Testis (tissue), 3 donors: ENCODE data around the gene LSM11. TPM values are rescaled to one million over a fixed set of nuclear protein-coding genes. Genes with fewer than 3 reads are reported as not detected.

Source experiments
- DNase-seq: peaks from one replicate; pipeline ENCODE4 v3.0.0-alpha.2; 2019
- H3K27ac ChIP-seq, 2 donors: fragments of 200-600 bp; sonication (generic); one replicate each; pipeline ENCODE4 v1.5.1; 2019
- H3K27me3 ChIP-seq: fragments of 200-600 bp; sonication (generic); one replicate; pipeline ENCODE4 v1.5.1; 2019
- H3K36me3 ChIP-seq: fragments of 200-600 bp; sonication (generic); one replicate; pipeline ENCODE4 v1.5.1; 2017; ENCODE audit warnings: low read depth; ENCODE audit errors: missing control alignments
- H3K4me1 ChIP-seq: fragments of 200-600 bp; sonication (generic); one replicate; pipeline ENCODE4 v1.5.1; 2019
- H3K4me3 ChIP-seq, 2 donors: fragments of 200-600 bp; sonication (generic); one replicate each; pipeline ENCODE4 v1.5.1; 2017 to 2019
- H3K9me3 ChIP-seq: fragments of 200-600 bp; sonication (generic); one replicate; pipeline ENCODE4 v1.5.1; 2017
- CTCF ChIP-seq, 3 experiments: fragments of 450-650 bp in 2 of 3; fragments of 200-600 bp in 1 of 3; sonication (generic) in 1 of 3; IDR thresholded peaks; one replicate each; pipeline ENCODE4 v1.5.1; 2016 to 2019; ENCODE audit warnings: antibody characterized with exemption in 3 of 3, mild to moderate bottlenecking in 2 of 3, moderate library complexity in 1 of 3
- POLR2A ChIP-seq: fragments of 450-650 bp; IDR thresholded peaks from one replicate; pipeline ENCODE4 v1.6.1; 2017; ENCODE audit warnings: antibody characterized with exemption, mild to moderate bottlenecking, moderate library complexity
- WGBS, 2 donors: methylation state at CpG; one replicate each; pipeline ENCODE4 v1.1.5; 2018; 5-methylcytosine and 5-hydroxymethylcytosine counted together
- intact Hi-C: fragments of 100-400 bp; cut with DNase I; formaldehyde crosslinking; loops from one replicate; pipeline ENCODE4 v1.15.1; 2023; ENCODE audit warnings: low total_unique reads
- polyA plus RNA-seq: library from polyadenylated mRNA; stranded (reverse); fragments of 350-450 nt; fragmentation: Illumina TruSeq; extraction: RNeasy Lipid Tissue Mini Kit (QIAGEN cat#74804); gene quantifications from one replicate; pipeline ENCODE4 v1.2.3, GENCODE V29; 2014; ENCODE audit warnings: low read depth, low replicate concordance; ENCODE audit not compliant: insufficient read depth
- total RNA-seq, 2 donors: library from RNA; depleted of rRNA; stranded (reverse); fragments of >200 nt; gene quantifications; one replicate each; pipeline ENCODE4 v1.2.3, GENCODE V29; 2016

Gene LSM11
- total and polyA plus RNA-seq, 3 donors from 2014 or later: 7.7 to 9.8 (median 9.5) TPM

DNA sequence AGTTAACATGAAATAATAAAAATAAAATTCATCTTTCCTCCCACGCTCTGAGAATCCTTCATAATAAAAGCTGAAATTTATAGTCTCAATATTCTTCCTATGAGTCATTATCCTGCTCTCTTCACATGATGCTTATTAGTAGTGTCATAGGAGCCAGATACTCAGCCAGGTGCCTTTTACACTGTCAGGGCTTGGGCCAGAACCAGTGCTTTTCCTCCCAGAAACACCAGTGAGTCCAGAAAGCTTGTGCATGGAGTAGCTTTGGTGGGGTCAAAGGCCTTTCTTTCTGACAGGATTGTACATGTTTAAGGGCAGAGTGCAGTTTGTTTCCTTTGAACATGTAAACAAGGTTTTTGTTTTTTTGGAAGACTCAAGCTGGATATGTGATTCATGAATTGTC is 6.8 kb downstream of the LSM11 start:
- intact Hi-C loops: no loop called here
- Histone ChIP-seq H3K36me3 (no peaks in the 10 kb centered on the region), H3K27me3 (no peaks in the 10 kb centered on the region), H3K4me1 (peaks cover 1% of the 10 kb centered on the region), H3K27ac (no peak overlapping the region), H3K4me3 (no peak overlapping the region), H3K9me3 (no peaks in the 10 kb centered on the region)
- no peak for TF ChIP-seq CTCF (IDR thresholded peaks at IDR 0.05)
- no peak for TF ChIP-seq POLR2A
- DNase-seq: no peak
- WGBS, 2 donors: 85 to 93% methylated on average over 1 of the region's 1 CpG

GRCh38 chr5:157756122-157756521 is 12.6 kb downstream of the LSM11 start:
- Histone ChIP-seq H3K9me3 (no peaks in the 10 kb centered on the region), H3K4me3 (no peak overlapping the region), H3K4me1 (no peaks in the 10 kb centered on the region), H3K36me3 (no peaks in the 10 kb centered on the region), H3K27me3 (no peaks in the 10 kb centered on the region), H3K27ac (no peak overlapping the region)
- intact Hi-C loops: no loop called here
- 91 to 96% methylated on average over 3 of the region's 3 CpGs for WGBS, 2 donors
- DNase-seq: no peak
- no peak for TF ChIP-seq POLR2A
- no peak for TF ChIP-seq CTCF (IDR thresholded peaks at IDR 0.05)

- Histone ChIP-seq H3K27ac (no peak overlapping the region), H3K4me1 (no peaks in the 10 kb centered on the region), H3K4me3 (no peak overlapping the region), H3K27me3 (no peaks in the 10 kb centered on the region), H3K36me3 (no peaks in the 10 kb centered on the region), H3K9me3 (no peaks in the 10 kb centered on the region)
- WGBS, 2 donors: 100% methylated on average over 1 of the region's 1 CpG
- no peak for DNase-seq
- TF ChIP-seq CTCF (IDR thresholded peaks at IDR 0.05) (no peak), POLR2A (no peak)
- intact Hi-C loops: no loop called here
Observed at GRCh38 chr5:157758706-157759105, 15.2 kb downstream of the LSM11 start.

- H3K27ac ChIP-seq: no peak overlapping the region
- peak; percentile 47 to 85 (median 72) for TF ChIP-seq CTCF (IDR thresholded peaks at IDR 0.05)
- TF ChIP-seq POLR2A: no peak
- H3K4me3 ChIP-seq: no peak overlapping the region
- 39 to 40% methylated on average over 10 of the region's 10 CpGs for WGBS, 2 donors
- intact Hi-C loops: no loop called here
- H3K27me3 ChIP-seq: no peaks in the 10 kb centered on the region
- peak; percentile 40 for DNase-seq
- no peaks in the 10 kb centered on the region for H3K36me3 ChIP-seq
- no peaks in the 10 kb centered on the region for H3K9me3 ChIP-seq
- H3K4me1 ChIP-seq: no peaks in the 10 kb centered on the region
Observed at GRCh38 chr5:157761690-157762621, 18.4 kb downstream of the LSM11 start.

GRCh38 chr5:157764531-157764930 is 21.0 kb downstream of the LSM11 start:
- H3K36me3 ChIP-seq: no peaks in the 10 kb centered on the region
- H3K9me3 ChIP-seq: no peaks in the 10 kb centered on the region
- DNase-seq: no peak
- no peak overlapping the region for H3K4me3 ChIP-seq
- intact Hi-C loops: no loop called here
- no peak for TF ChIP-seq POLR2A
- no peak for TF ChIP-seq CTCF (IDR thresholded peaks at IDR 0.05)
- WGBS, 2 donors: 73 to 77% methylated on average over 6 of the region's 6 CpGs
- no peaks in the 10 kb centered on the region for H3K27me3 ChIP-seq
- no peak overlapping the region for H3K27ac ChIP-seq
- H3K4me1 ChIP-seq: no peaks in the 10 kb centered on the region
